Activated T-helper 9 cell treated with anti-CD3 and anti-CD28 coated beads, Interleukin-2, amount 50 U/mL, for 16 hours (primary cell): Measurements from ENCODE around the gene SFRP5.

Experiments
- DNase-seq: peaks from one replicate; pipeline ENCODE4 v3.0.0-alpha.2; 2020; ENCODE audit warnings: low read depth

The SFRP5 gene

GRCh38 chr10:97736403-97736901, 35.3 kb downstream of the SFRP5 start:
- no peak for DNase-seq

GRCh38 chr10:97734021-97734420, 37.8 kb downstream of the SFRP5 start:
- no peak for DNase-seq

GRCh38 chr10:97733256-97733655, 38.5 kb downstream of the SFRP5 start:
- DNase-seq, result no peak

- no peak for DNase-seq
Measured at GRCh38 chr10:97732052-97732359, 39.8 kb downstream of the SFRP5 start.

- peak; percentile 38 for DNase-seq
Measured at GRCh38 chr10:97731346-97732051, 40.3 kb downstream of the SFRP5 start.

- no peak for DNase-seq
Measured at GRCh38 chr10:97729014-97729413, 42.8 kb downstream of the SFRP5 start.

GRCh38 chr10:97726636-97727178, 45.1 kb downstream of the SFRP5 start:
- DNase-seq, result no peak

- DNase-seq, result no peak
Measured at GRCh38 chr10:97724341-97724941, 47.4 kb downstream of the SFRP5 start.

- no peak for DNase-seq
Measured at GRCh38 chr10:97723001-97723400, 48.8 kb downstream of the SFRP5 start.

GRCh38 chr10:97721871-97722780, 49.7 kb downstream of the SFRP5 start:
- no peak for DNase-seq

GRCh38 chr10:97719602-97720001, 52.2 kb downstream of the SFRP5 start:
- DNase-seq, result no peak

- no peak for DNase-seq
Measured at GRCh38 chr10:97718659-97719142, 53.1 kb downstream of the SFRP5 start.

- DNase-seq, result no peak
Measured at GRCh38 chr10:97718178-97718577, 53.6 kb downstream of the SFRP5 start.

- DNase-seq, result no peak
Measured at GRCh38 chr10:97717627-97718026, 54.2 kb downstream of the SFRP5 start.
